ENCODE data around the gene NUDT13. TPM values are rescaled to one million over a fixed set of nuclear protein-coding genes. Genes with fewer than 3 reads are reported as not detected.
"Not testable (repeated sequence)": the region's sequence is repeated elsewhere in the genome, so short reads cannot be mapped to it uniquely, and the experiment has no call there.

The NUDT13 gene
- total RNA-seq, 1 donor from 2014 or later = 2.3 TPM

DNA sequence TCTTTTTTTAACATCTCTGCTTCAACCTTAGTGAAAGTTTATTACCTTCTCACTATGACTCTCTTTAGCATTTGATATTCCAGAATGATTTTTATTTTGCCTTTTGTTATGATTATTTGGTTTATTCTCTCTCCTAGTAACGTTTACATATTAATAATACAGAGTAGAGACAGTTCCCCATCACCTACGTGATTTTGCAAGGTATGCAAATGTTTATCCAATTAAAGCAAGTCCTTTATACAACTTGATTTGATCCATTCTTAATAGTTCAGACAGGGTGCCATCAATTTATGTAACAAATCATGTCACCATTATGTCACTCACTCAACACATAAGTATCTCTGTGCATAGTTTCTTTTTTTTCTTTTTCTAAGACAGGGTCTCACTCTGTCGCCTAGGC lies 31.3 kb downstream of the NUDT13 start:
- H3K36me3 Mint-ChIP-seq (ENCODE audit: low read depth, unreplicated experiment) = peaks cover 20% of the 10 kb centered on the region
- H3K4me3 Mint-ChIP-seq (ENCODE audit: unreplicated experiment) = peak overlapping the region; percentile 78
- peaks cover 1% of the 10 kb centered on the region for H3K27me3 Mint-ChIP-seq (ENCODE audit: unreplicated experiment)
- H3K27ac Mint-ChIP-seq (ENCODE audit: unreplicated experiment) = no peak overlapping the region
- no peaks in the 10 kb centered on the region for H3K9me3 Mint-ChIP-seq (ENCODE audit: unreplicated experiment)
- TF ChIP-seq, protein P1, sequence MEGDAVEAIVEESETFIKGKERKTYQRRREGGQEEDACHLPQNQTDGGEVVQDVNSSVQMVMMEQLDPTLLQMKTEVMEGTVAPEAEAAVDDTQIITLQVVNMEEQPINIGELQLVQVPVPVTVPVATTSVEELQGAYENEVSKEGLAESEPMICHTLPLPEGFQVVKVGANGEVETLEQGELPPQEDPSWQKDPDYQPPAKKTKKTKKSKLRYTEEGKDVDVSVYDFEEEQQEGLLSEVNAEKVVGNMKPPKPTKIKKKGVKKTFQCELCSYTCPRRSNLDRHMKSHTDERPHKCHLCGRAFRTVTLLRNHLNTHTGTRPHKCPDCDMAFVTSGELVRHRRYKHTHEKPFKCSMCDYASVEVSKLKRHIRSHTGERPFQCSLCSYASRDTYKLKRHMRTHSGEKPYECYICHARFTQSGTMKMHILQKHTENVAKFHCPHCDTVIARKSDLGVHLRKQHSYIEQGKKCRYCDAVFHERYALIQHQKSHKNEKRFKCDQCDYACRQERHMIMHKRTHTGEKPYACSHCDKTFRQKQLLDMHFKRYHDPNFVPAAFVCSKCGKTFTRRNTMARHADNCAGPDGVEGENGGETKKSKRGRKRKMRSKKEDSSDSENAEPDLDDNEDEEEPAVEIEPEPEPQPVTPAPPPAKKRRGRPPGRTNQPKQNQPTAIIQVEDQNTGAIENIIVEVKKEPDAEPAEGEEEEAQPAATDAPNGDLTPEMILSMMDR (IDR thresholded peaks at IDR 0.05; ENCODE audit: unreplicated experiment) = no peak
- H3K4me1 Mint-ChIP-seq (ENCODE audit: unreplicated experiment) = no peaks in the 10 kb centered on the region
- no peak for DNase-seq (ENCODE audit: low spot score)

DNA sequence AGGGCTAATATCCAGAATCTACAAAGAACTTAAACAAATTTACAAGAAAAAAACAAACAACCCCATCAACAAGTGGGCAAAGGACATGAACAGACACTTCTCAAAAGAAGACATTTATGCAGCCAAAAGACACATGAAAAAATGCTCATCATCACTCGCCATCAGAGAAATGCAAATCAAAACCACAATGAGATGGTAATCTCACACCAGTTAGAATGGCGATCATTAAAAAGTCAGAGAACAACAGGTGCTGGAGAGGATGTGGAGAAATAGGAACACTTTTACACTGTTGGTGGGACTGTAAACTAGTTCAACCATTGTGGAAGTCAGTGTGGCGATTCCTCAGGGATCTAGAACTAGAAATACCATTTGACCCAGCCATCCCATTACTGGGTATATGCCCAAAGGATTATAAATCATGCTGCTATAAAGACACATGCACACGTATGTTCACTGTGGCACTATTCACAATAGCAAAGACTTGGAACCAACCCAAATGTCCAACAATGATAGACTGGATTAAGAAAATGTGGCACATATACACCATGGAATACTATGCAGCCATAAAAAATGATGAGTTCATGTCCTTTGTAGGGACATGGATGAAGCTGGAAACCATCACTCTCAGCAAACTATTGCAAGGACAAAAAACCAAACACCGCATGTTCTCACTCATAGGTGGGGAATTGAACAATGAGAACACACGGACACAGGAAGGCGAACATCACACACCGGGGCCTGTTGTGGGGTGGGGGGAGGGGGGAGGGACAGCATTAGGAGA lies 40.6 kb downstream of the NUDT13 start:
- not testable (repeated sequence) for H3K4me1 Mint-ChIP-seq (ENCODE audit: unreplicated experiment); H3K27me3 Mint-ChIP-seq (ENCODE audit: unreplicated experiment); H3K4me3 Mint-ChIP-seq (ENCODE audit: unreplicated experiment); H3K27ac Mint-ChIP-seq (ENCODE audit: unreplicated experiment); H3K9me3 Mint-ChIP-seq (ENCODE audit: unreplicated experiment); DNase-seq (ENCODE audit: low spot score)
- peaks cover 23% of the 10 kb centered on the region for H3K36me3 Mint-ChIP-seq (ENCODE audit: low read depth, unreplicated experiment)

DNA sequence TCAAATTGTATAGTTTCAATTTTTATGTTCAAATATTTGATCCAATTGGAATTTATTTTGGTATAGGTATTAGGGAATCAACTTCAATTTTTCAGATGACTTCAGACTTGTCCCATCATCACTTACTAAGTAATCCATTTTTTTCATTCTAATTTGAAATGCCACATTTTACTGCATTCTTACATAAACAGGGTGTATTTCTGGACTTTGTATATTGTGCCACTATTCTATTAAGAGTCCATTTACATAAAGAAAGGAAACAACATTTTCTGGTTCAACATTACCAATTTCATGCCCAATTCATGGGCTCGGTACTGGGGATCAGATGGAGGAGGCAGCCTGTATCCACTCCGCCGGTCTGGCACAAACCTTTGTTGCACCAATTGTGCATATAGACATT lies 41.8 kb downstream of the NUDT13 start:
- no peak overlapping the region for H3K27ac Mint-ChIP-seq (ENCODE audit: unreplicated experiment)
- no peak overlapping the region for H3K4me3 Mint-ChIP-seq (ENCODE audit: unreplicated experiment)
- H3K4me1 Mint-ChIP-seq (ENCODE audit: unreplicated experiment) = no peaks in the 10 kb centered on the region
- peaks cover 28% of the 10 kb centered on the region for H3K36me3 Mint-ChIP-seq (ENCODE audit: low read depth, unreplicated experiment)
- H3K27me3 Mint-ChIP-seq (ENCODE audit: unreplicated experiment) = no peaks in the 10 kb centered on the region
- TF ChIP-seq, protein P1 (IDR thresholded peaks at IDR 0.05; ENCODE audit: unreplicated experiment) = no peak
- no peak for DNase-seq (ENCODE audit: low spot score)
- H3K9me3 Mint-ChIP-seq (ENCODE audit: unreplicated experiment) = no peaks in the 10 kb centered on the region

DNA sequence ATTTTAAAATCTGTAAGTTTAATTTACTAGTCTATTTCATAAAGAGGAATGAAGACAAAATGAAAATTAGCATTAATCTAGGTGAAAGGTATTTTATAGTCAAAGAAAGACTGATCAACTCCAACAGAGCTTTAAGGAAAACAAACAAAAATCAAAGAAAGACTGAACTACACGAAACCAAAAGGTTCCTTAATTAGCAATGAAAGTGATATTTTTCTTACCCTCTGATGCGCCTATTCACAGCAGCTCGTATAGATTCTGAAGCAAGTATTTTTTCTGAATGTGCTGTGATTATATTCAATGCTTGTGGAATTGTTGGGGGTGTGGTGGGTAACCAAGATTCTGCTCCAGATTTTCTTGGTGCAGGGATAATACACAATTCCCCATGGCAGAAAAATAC lies 45.8 kb downstream of the NUDT13 start:
- Mint-ChIP-seq H3K27ac (ENCODE audit: unreplicated experiment) (no peak overlapping the region), H3K4me3 (ENCODE audit: unreplicated experiment) (no peak overlapping the region), H3K4me1 (ENCODE audit: unreplicated experiment) (no peaks in the 10 kb centered on the region), H3K27me3 (ENCODE audit: unreplicated experiment) (no peaks in the 10 kb centered on the region), H3K9me3 (ENCODE audit: unreplicated experiment) (no peaks in the 10 kb centered on the region), H3K36me3 (ENCODE audit: low read depth, unreplicated experiment) (peaks cover 30% of the 10 kb centered on the region)
- no peak for DNase-seq (ENCODE audit: low spot score)
- TF ChIP-seq, protein P1 (IDR thresholded peaks at IDR 0.05; ENCODE audit: unreplicated experiment) = no peak

- H3K4me1 Mint-ChIP-seq (ENCODE audit: unreplicated experiment) = no peaks in the 10 kb centered on the region
- no peaks in the 10 kb centered on the region for H3K27me3 Mint-ChIP-seq (ENCODE audit: unreplicated experiment)
- H3K9me3 Mint-ChIP-seq (ENCODE audit: unreplicated experiment) = no peaks in the 10 kb centered on the region
- TF ChIP-seq, protein P1 (IDR thresholded peaks at IDR 0.05; ENCODE audit: unreplicated experiment) = peak; percentile 86
- H3K36me3 Mint-ChIP-seq (ENCODE audit: low read depth, unreplicated experiment) = peaks cover 39% of the 10 kb centered on the region
- H3K27ac Mint-ChIP-seq (ENCODE audit: unreplicated experiment) = no peak overlapping the region
- peak; percentile 54 for DNase-seq (ENCODE audit: low spot score)
- no peak overlapping the region for H3K4me3 Mint-ChIP-seq (ENCODE audit: unreplicated experiment)
Measured at GRCh38 chr10:73159038-73159648, 48.9 kb downstream of the NUDT13 start.

All from endothelial cell (in vitro differentiated cells).